Caco-2 (cell line): Measurements from ENCODE around the gene PHACTR2. TPM values are rescaled to one million over a fixed set of nuclear protein-coding genes. Genes with fewer than 3 reads are reported as not detected.
A peak's percentile ranks its signal among the peaks of the same experiment; 100 is the strongest.
"Not testable (repeated sequence)": the region's sequence is repeated elsewhere in the genome, so short reads cannot be mapped to it uniquely, and the experiment has no call there.

Source experiments
- BruUV-seq: library from RNA; stranded (reverse); fragments of 400-500 nt; replicated peaks from 2 replicates; lab custom pipeline; 2021; lab: Mats Ljungman, UMichigan
- CTCF ChIA-PET: fragments of 300-600 bp; sonication (Branson Sonifier 250); formaldehyde crosslinking; loops from one replicate; lab custom pipeline; 2022; ENCODE audit warnings: antibody characterized with exemption; lab: Charles Lee
- POLR2A ChIA-PET: fragments of 300-600 bp; sonication (Branson Sonifier 250); formaldehyde crosslinking; loops from one replicate; lab custom pipeline; 2022; ENCODE audit warnings: antibody characterized with exemption; lab: Charles Lee
- DNase-seq, 2 experiments: peaks; one replicate each; pipeline versions ENCODE4 v3.0.0 to v3.0.0-alpha.2; 2020 to 2022
- H3K27me3 ChIP-seq: replicated peaks from 2 replicates; pipeline ENCODE4 v1.6.0; 2011; ENCODE audit warnings: low read length; ENCODE audit not compliant: control insufficient read depth, insufficient read depth
- H3K36me3 ChIP-seq: 2 replicates; pipeline ENCODE4 v1.5.1; 2011; ENCODE audit warnings: low read length; ENCODE audit not compliant: control insufficient read depth, insufficient read depth
- H3K4me1 ChIP-seq: fragments of 250-450 bp; sonication (Bioruptor Pico); 2 replicates; pipeline ENCODE4 v1.5.1; 2020; ENCODE audit warnings: mild to moderate bottlenecking
- H3K4me3 ChIP-seq: 2 replicates; pipeline ENCODE4 v1.5.1; 2011; ENCODE audit warnings: low read depth, mild to moderate bottlenecking, control low read depth, low read length
- H3K9me3 ChIP-seq: fragments of 250-450 bp; sonication (Bioruptor Pico); 2 replicates; pipeline ENCODE4 v1.5.1; 2020; ENCODE audit warnings: mild to moderate bottlenecking, moderate library complexity
- H3K27ac Mint-ChIP-seq: one replicate; pipeline ENCODE4 v1.8.0; 2022; ENCODE audit warnings: mixed read lengths; ENCODE audit not compliant: unreplicated experiment
- H3K27me3 Mint-ChIP-seq: one replicate; pipeline ENCODE4 v1.8.0; 2022; ENCODE audit warnings: mixed read lengths; ENCODE audit not compliant: insufficient read depth, unreplicated experiment
- H3K36me3 Mint-ChIP-seq: one replicate; pipeline ENCODE4 v1.8.0; 2022; ENCODE audit warnings: mild to moderate bottlenecking, mixed read lengths; ENCODE audit not compliant: insufficient read depth, unreplicated experiment
- H3K4me1 Mint-ChIP-seq: one replicate; pipeline ENCODE4 v1.8.0; 2022; ENCODE audit warnings: low read depth, mixed read lengths; ENCODE audit not compliant: unreplicated experiment
- H3K4me3 Mint-ChIP-seq: one replicate; pipeline ENCODE4 v1.8.0; 2022; ENCODE audit warnings: mild to moderate bottlenecking, moderate library complexity, mixed read lengths; ENCODE audit not compliant: unreplicated experiment
- H3K9me3 Mint-ChIP-seq: one replicate; pipeline ENCODE4 v1.8.0; 2022; ENCODE audit warnings: mixed read lengths; ENCODE audit not compliant: unreplicated experiment
- intact Hi-C: fragments of 100-400 bp; cut with micrococcal nuclease; formaldehyde crosslinking; loops from one replicate; pipeline ENCODE4 v1.10.0; 2022; ENCODE audit not compliant: unreplicated experiment
- total RNA-seq: library from RNA; stranded (reverse); gene quantifications from 2 replicates; pipeline ENCODE4 v1.2.3, GENCODE V29; 2022
- TF ChIP-seq, protein P1 (sequence below), 2 experiments: fragments of 200-600 bp in 1 of 2; IDR thresholded peaks; 1 replicate in 1 of 2; 2 replicates in 1 of 2; pipeline versions ENCODE4 v1.5.1 to v1.8.0; 2011 to 2022; ENCODE audit warnings: antibody characterized with exemption in 1 of 2, control low read depth in 1 of 2, inconsistent platforms in 1 of 2, low read depth in 1 of 2, low read length in 1 of 2, mild to moderate bottlenecking in 1 of 2, moderate library complexity in 1 of 2; ENCODE audit not compliant: insufficient read depth in 1 of 2, severe bottlenecking in 1 of 2, unreplicated experiment in 1 of 2

The PHACTR2 gene
- total RNA-seq, 1 experiment from 2014 or later: 100 TPM

GRCh38 chr6:143642403-143642802 lies 35.4 kb upstream of the PHACTR2 start:
- POLR2A ChIA-PET: no interaction called here
- Mint-ChIP-seq H3K27me3 (no peaks in the 10 kb centered on the region), H3K4me1 (peaks cover 12% of the 10 kb centered on the region), H3K9me3 (no peaks in the 10 kb centered on the region), H3K4me3 (no peak overlapping the region), H3K27ac (no peak overlapping the region), H3K36me3 (no peaks in the 10 kb centered on the region)
- Histone ChIP-seq H3K36me3 (no peaks in the 10 kb centered on the region), H3K27me3 (no peaks in the 10 kb centered on the region), H3K9me3 (no peaks in the 10 kb centered on the region), H3K4me3 (no peak overlapping the region), H3K4me1 (peaks cover 18% of the 10 kb centered on the region)
- no TSS peak for BruUV-seq
- CTCF ChIA-PET: no interaction called here
- DNase-seq: no peak
- intact Hi-C loops: no loop called here
- TF ChIP-seq, protein P1, sequence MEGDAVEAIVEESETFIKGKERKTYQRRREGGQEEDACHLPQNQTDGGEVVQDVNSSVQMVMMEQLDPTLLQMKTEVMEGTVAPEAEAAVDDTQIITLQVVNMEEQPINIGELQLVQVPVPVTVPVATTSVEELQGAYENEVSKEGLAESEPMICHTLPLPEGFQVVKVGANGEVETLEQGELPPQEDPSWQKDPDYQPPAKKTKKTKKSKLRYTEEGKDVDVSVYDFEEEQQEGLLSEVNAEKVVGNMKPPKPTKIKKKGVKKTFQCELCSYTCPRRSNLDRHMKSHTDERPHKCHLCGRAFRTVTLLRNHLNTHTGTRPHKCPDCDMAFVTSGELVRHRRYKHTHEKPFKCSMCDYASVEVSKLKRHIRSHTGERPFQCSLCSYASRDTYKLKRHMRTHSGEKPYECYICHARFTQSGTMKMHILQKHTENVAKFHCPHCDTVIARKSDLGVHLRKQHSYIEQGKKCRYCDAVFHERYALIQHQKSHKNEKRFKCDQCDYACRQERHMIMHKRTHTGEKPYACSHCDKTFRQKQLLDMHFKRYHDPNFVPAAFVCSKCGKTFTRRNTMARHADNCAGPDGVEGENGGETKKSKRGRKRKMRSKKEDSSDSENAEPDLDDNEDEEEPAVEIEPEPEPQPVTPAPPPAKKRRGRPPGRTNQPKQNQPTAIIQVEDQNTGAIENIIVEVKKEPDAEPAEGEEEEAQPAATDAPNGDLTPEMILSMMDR (IDR thresholded peaks at IDR 0.05; ENCODE audit: insufficient read depth in 1 of 2, low read depth in 1 of 2, low read length in 1 of 2, severe bottlenecking in 1 of 2, unreplicated experiment in 1 of 2): no peak

- H3K9me3 Mint-ChIP-seq: no peaks in the 10 kb centered on the region
- CTCF ChIA-PET: no interaction called here
- H3K4me1 Mint-ChIP-seq: peaks cover 38% of the 10 kb centered on the region
- no peak overlapping the region for H3K4me3 Mint-ChIP-seq
- Histone ChIP-seq H3K4me3 (no peak overlapping the region), H3K4me1 (peaks cover 32% of the 10 kb centered on the region), H3K36me3 (no peaks in the 10 kb centered on the region), H3K9me3 (0 out of 2 replicates have a peak, but pooled peaks cover 3% of the 10 kb centered on the region), H3K27me3 (no peaks in the 10 kb centered on the region)
- TF ChIP-seq, protein P1 (IDR thresholded peaks at IDR 0.05; ENCODE audit: insufficient read depth in 1 of 2, low read depth in 1 of 2, low read length in 1 of 2, severe bottlenecking in 1 of 2, unreplicated experiment in 1 of 2): no peak
- H3K27ac Mint-ChIP-seq: peak overlapping the region; percentile 61
- DNase-seq: no peak
- peaks cover 11% of the 10 kb centered on the region for H3K36me3 Mint-ChIP-seq
- POLR2A ChIA-PET: no interaction called here
- intact Hi-C loops: no loop called here
- no peaks in the 10 kb centered on the region for H3K27me3 Mint-ChIP-seq
- BruUV-seq: no TSS peak
Observed at GRCh38 chr6:143647191-143647590, 30.6 kb upstream of the PHACTR2 start.

- ChIA-PET POLR2A (no interaction called here), CTCF (no interaction called here)
- no peaks in the 10 kb centered on the region for H3K36me3 ChIP-seq
- intact Hi-C loops: no loop called here
- Mint-ChIP-seq H3K36me3 (peaks cover 13% of the 10 kb centered on the region), H3K27ac (peak overlapping the region; percentile 61), H3K9me3 (no peaks in the 10 kb centered on the region), H3K4me1 (peaks cover 44% of the 10 kb centered on the region), H3K27me3 (no peaks in the 10 kb centered on the region), H3K4me3 (no peak overlapping the region)
- 0 out of 2 replicates have a peak, but pooled peaks cover 3% of the 10 kb centered on the region for H3K9me3 ChIP-seq
- no peaks in the 10 kb centered on the region for H3K27me3 ChIP-seq
- TF ChIP-seq, protein P1 (IDR thresholded peaks at IDR 0.05; ENCODE audit: insufficient read depth in 1 of 2, low read depth in 1 of 2, low read length in 1 of 2, severe bottlenecking in 1 of 2, unreplicated experiment in 1 of 2): no peak
- H3K4me1 ChIP-seq: peaks cover 38% of the 10 kb centered on the region
- BruUV-seq: no TSS peak
- DNase-seq: no peak
- H3K4me3 ChIP-seq: no peak overlapping the region
Observed at GRCh38 chr6:143647732-143648131, 30.0 kb upstream of the PHACTR2 start.

- DNase-seq, intact Hi-C loops, H3K36me3 ChIP-seq, H3K4me3 ChIP-seq, H3K4me3 Mint-ChIP-seq, POLR2A ChIA-PET, H3K27ac Mint-ChIP-seq, H3K27me3 Mint-ChIP-seq, CTCF ChIA-PET, H3K9me3 Mint-ChIP-seq, H3K27me3 ChIP-seq, H3K9me3 ChIP-seq, BruUV-seq: not testable (repeated sequence)
- Mint-ChIP-seq H3K36me3 (peaks cover 18% of the 10 kb centered on the region), H3K4me1 (peaks cover 54% of the 10 kb centered on the region)
- peaks cover 51% of the 10 kb centered on the region for H3K4me1 ChIP-seq
Observed at GRCh38 chr6:143649319-143649718, 28.4 kb upstream of the PHACTR2 start.

DNA sequence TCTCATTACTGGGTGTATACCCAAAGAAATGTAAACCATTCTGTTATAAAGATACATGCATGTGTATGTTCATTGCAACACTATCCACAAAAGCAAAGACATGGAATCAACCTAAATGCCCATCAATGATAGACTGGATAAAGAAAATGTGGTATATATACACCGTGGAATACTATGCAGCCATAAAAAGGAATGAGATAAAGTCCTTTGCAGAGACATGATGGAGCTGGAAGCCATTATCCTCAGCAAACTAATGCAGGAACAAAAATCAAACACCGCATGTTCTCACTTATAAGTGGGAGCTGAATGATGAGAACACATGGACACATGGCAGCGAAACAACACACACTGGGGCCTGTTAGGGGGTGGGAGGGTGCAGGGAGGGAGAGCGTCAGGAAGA lies 26.4 kb upstream of the PHACTR2 start:
- H3K27me3 Mint-ChIP-seq, H3K4me3 ChIP-seq, H3K27me3 ChIP-seq, CTCF ChIA-PET, H3K4me3 Mint-ChIP-seq, POLR2A ChIA-PET, DNase-seq, BruUV-seq, H3K9me3 Mint-ChIP-seq, H3K36me3 ChIP-seq, H3K27ac Mint-ChIP-seq, H3K9me3 ChIP-seq: not testable (repeated sequence)
- H3K4me1 ChIP-seq: peaks cover 56% of the 10 kb centered on the region
- H3K36me3 Mint-ChIP-seq: peaks cover 18% of the 10 kb centered on the region
- peaks cover 60% of the 10 kb centered on the region for H3K4me1 Mint-ChIP-seq
- intact Hi-C loops: loop anchor here (5.0 kb wide), 2 partner anchors 74 to 199 kb away; partner anchors contain the start of genes ADAT2 and PEX3
